GM23338 (cell line): Measurements from ENCODE around the gene VAPB. TPM values are rescaled to one million over a fixed set of nuclear protein-coding genes. Genes with fewer than 3 reads are reported as not detected.

Source experiments
- ATAC-seq: fragments of 200-7000 bp; cut with Tn5 transposase; 3 replicates; pipeline ENCODE4 v1.9.1; 2020
- DNase-seq: peaks from one replicate; pipeline ENCODE4 v3.0.0-alpha.2; 2015; ENCODE audit warnings: low spot score
- H2AFZ ChIP-seq: fragments of 200-600 bp; sonication (generic); 2 replicates; pipeline ENCODE4 v1.8.0; 2016; ENCODE audit warnings: antibody characterized with exemption, mild to moderate bottlenecking, moderate library complexity
- H3F3A ChIP-seq: fragments of 200-600 bp; sonication (generic); replicated peaks from 2 replicates; pipeline ENCODE4 v1.8.0; 2017; ENCODE audit warnings: antibody characterized with exemption, mixed run types, low read depth
- H3K27ac ChIP-seq: fragments of 200-600 bp; sonication (generic); 2 replicates; pipeline ENCODE4 v1.6.1; 2016; ENCODE audit warnings: low read depth
- H3K27me3 ChIP-seq: fragments of 200-600 bp; sonication (generic); 2 replicates; pipeline ENCODE4 v1.8.0; 2016; ENCODE audit warnings: mild to moderate bottlenecking, mixed run types, moderate library complexity; ENCODE audit not compliant: insufficient read depth
- H3K36me3 ChIP-seq: fragments of 200-600 bp; sonication (generic); 2 replicates; pipeline ENCODE4 v1.8.0; 2016; ENCODE audit warnings: mild to moderate bottlenecking; ENCODE audit not compliant: insufficient read depth
- H3K4me1 ChIP-seq: fragments of 200-600 bp; sonication (generic); 2 replicates; pipeline ENCODE4 v1.8.0; 2016; ENCODE audit warnings: mild to moderate bottlenecking, moderate library complexity; ENCODE audit not compliant: insufficient read depth
- H3K4me2 ChIP-seq: fragments of 200-600 bp; sonication (generic); 2 replicates; pipeline ENCODE4 v1.7.1; 2017; ENCODE audit warnings: mixed run types
- H3K4me3 ChIP-seq: fragments of 200-600 bp; sonication (generic); 2 replicates; pipeline ENCODE4 v1.6.1; 2016; ENCODE audit warnings: mixed run types
- H3K79me2 ChIP-seq: fragments of 200-600 bp; sonication (generic); replicated peaks from 2 replicates; pipeline ENCODE4 v1.8.0; 2017; ENCODE audit warnings: mild to moderate bottlenecking; ENCODE audit not compliant: insufficient read depth
- H3K9me2 ChIP-seq: fragments of 200-600 bp; sonication (generic); 2 replicates; pipeline ENCODE4 v1.8.0; 2017; ENCODE audit not compliant: insufficient read depth
- H4K20me1 ChIP-seq: fragments of 200-600 bp; sonication (generic); replicated peaks from 2 replicates; pipeline ENCODE4 v1.8.0; 2017; ENCODE audit warnings: mild to moderate bottlenecking; ENCODE audit not compliant: insufficient read depth
- H3K27ac Mint-ChIP-seq: 2 replicates; pipeline ENCODE4 v1.8.0; 2020; ENCODE audit warnings: inconsistent platforms, mild to moderate bottlenecking, moderate library complexity, mixed read lengths
- H3K27me3 Mint-ChIP-seq: 3 replicates; pipeline ENCODE4 v1.8.0; 2022; ENCODE audit warnings: low read depth, mild to moderate bottlenecking, moderate library complexity, mixed read lengths, inconsistent platforms; ENCODE audit not compliant: insufficient read depth, poor library complexity
- H3K36me3 Mint-ChIP-seq: 3 replicates; pipeline ENCODE4 v1.8.0; 2021; ENCODE audit warnings: low read depth, mild to moderate bottlenecking, inconsistent platforms, moderate library complexity, mixed read lengths
- H3K4me1 Mint-ChIP-seq: 3 replicates; pipeline ENCODE4 v1.8.0; 2020; ENCODE audit warnings: mild to moderate bottlenecking, inconsistent platforms, mixed read lengths
- H3K4me3 Mint-ChIP-seq: 3 replicates; pipeline ENCODE4 v1.8.0; 2021; ENCODE audit warnings: moderate library complexity, mild to moderate bottlenecking, inconsistent platforms, mixed read lengths
- H3K9me3 Mint-ChIP-seq: 3 replicates; pipeline ENCODE4 v1.8.0; 2020; ENCODE audit warnings: moderate library complexity, mild to moderate bottlenecking, inconsistent platforms, mixed read lengths
- CREB1 ChIP-seq: fragments of 250-450 bp; sonication (Bioruptor Pico); IDR thresholded peaks from 2 replicates; pipeline ENCODE4 v1.5.0; 2020; ENCODE audit warnings: low read depth, mild to moderate bottlenecking, moderate library complexity
- EZH2 ChIP-seq: fragments of 200-600 bp; sonication (generic); IDR thresholded peaks from one replicate; pipeline ENCODE4 v1.8.0; 2017; ENCODE audit warnings: antibody characterized with exemption, mild to moderate bottlenecking, low read depth; ENCODE audit not compliant: unreplicated experiment
- EZH2phosphoT487 ChIP-seq: fragments of 200-600 bp; sonication (generic); IDR thresholded peaks from one replicate; pipeline ENCODE4 v1.8.1; 2018; ENCODE audit warnings: antibody characterized with exemption; ENCODE audit not compliant: unreplicated experiment
- STAT1 ChIP-seq: IDR thresholded peaks from one replicate; pipeline ENCODE4 v1.6.1; 2016; ENCODE audit warnings: antibody characterized with exemption; ENCODE audit not compliant: unreplicated experiment
- ZNF114 ChIP-seq: fragments of 250-450 bp; sonication (Bioruptor Pico); IDR thresholded peaks from 2 replicates; pipeline ENCODE4 v1.5.0; 2020; ENCODE audit warnings: mild to moderate bottlenecking, moderate library complexity
- ZNF331 ChIP-seq: fragments of 250-450 bp; sonication (Bioruptor Pico); IDR thresholded peaks from 2 replicates; pipeline ENCODE4 v1.5.0; 2020; ENCODE audit warnings: low read depth, mild to moderate bottlenecking, moderate library complexity
- polyA plus RNA-seq: library from polyadenylated mRNA; unstranded; fragments of >200 nt; fragmentation: Nextera tagmentation; extraction: Ambion mirVana; gene quantifications from 2 replicates; pipeline ENCODE4 v1.2.1, GENCODE V29; 2016
- total RNA-seq: library from RNA; depleted of rRNA; stranded (reverse); fragments of >200 nt; shearing (Covaris generic); gene quantifications from 2 replicates; pipeline ENCODE4 v1.2.3, GENCODE V29; 2014
- TF ChIP-seq, protein P1 (sequence below): IDR thresholded peaks from one replicate; pipeline ENCODE4 v1.6.1; 2018; ENCODE audit warnings: antibody characterized with exemption; ENCODE audit not compliant: unreplicated experiment

Gene VAPB
- total and polyA plus RNA-seq, 2 experiments from 2014 or later = 18.8 to 22.9 TPM

DNA sequence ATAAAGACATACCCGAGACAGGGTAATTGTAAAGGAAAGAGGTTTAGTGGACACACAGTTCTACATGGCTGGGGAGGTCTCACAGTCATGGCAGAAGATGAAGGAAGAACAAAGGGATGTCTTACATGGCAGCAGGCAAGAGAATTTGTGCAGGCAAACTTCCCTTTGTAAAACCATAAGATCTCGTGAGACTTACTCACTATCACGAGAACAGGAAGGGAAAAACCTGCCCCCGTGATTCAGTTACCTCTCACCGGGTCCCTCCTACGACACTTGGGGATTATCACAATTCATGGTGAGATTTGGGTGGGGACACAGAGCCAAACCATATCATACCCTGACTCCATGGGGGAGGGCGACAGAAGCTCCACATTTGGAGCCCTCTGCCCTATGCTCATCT lies 7.4 kb upstream of the VAPB start (continued):
- TF ChIP-seq ZNF114 (CRISPR knock-in tag) (no peak), STAT1 (no peak), EZH2phosphoT487 (no peak), EZH2 (no peak), CREB1 (CRISPR knock-in tag) (no peak)
- TF ChIP-seq, protein P1, sequence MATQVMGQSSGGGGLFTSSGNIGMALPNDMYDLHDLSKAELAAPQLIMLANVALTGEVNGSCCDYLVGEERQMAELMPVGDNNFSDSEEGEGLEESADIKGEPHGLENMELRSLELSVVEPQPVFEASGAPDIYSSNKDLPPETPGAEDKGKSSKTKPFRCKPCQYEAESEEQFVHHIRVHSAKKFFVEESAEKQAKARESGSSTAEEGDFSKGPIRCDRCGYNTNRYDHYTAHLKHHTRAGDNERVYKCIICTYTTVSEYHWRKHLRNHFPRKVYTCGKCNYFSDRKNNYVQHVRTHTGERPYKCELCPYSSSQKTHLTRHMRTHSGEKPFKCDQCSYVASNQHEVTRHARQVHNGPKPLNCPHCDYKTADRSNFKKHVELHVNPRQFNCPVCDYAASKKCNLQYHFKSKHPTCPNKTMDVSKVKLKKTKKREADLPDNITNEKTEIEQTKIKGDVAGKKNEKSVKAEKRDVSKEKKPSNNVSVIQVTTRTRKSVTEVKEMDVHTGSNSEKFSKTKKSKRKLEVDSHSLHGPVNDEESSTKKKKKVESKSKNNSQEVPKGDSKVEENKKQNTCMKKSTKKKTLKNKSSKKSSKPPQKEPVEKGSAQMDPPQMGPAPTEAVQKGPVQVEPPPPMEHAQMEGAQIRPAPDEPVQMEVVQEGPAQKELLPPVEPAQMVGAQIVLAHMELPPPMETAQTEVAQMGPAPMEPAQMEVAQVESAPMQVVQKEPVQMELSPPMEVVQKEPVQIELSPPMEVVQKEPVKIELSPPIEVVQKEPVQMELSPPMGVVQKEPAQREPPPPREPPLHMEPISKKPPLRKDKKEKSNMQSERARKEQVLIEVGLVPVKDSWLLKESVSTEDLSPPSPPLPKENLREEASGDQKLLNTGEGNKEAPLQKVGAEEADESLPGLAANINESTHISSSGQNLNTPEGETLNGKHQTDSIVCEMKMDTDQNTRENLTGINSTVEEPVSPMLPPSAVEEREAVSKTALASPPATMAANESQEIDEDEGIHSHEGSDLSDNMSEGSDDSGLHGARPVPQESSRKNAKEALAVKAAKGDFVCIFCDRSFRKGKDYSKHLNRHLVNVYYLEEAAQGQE = no peak

DNA sequence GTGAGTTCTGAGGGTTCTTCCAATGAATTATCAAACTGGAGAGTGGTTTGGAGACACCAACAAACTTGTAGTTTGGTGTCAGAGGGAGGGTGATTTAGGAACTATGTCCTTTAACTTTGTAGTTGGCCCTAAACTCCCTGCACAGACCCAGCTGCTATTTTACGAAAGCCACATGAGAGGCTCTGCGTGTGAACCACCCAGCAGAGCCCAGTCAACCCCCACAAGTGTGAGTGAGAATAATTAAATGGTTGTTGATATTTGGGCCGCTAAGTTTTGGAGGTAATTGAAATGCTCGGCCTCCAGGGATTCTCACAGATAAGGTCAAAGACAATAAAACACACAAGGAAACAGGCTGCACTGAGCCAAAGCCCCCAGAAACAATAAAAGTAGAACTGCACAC lies 6.9 kb upstream of the VAPB start:
- no peaks in the 10 kb centered on the region for H3K79me2 ChIP-seq
- no peak overlapping the region for H3K27ac ChIP-seq
- Mint-ChIP-seq H3K27me3 (peaks cover 4% of the 10 kb centered on the region), H3K4me3 (no peak overlapping the region), H3K4me1 (peaks cover 12% of the 10 kb centered on the region; the same call in 2 of the 3 replicates), H3K36me3 (peaks cover 15% of the 10 kb centered on the region), H3K9me3 (peaks cover 27% of the 10 kb centered on the region), H3K27ac (no peak overlapping the region)
- no peaks in the 10 kb centered on the region for H4K20me1 ChIP-seq
- no peak overlapping the region for H3K4me2 ChIP-seq
- DNase-seq (no peak), ATAC-seq (no peak)
- no peak overlapping the region for H3K4me3 ChIP-seq
- H3K9me2 ChIP-seq = 0 out of 2 replicates have a peak, but pooled peaks cover 2% of the 10 kb centered on the region
- H3K27me3 ChIP-seq = no peaks in the 10 kb centered on the region
- 0 out of 2 replicates have a peak, but pooled peaks cover 2% of the 10 kb centered on the region for H3F3A ChIP-seq
- H3K36me3 ChIP-seq = no peaks in the 10 kb centered on the region
- TF ChIP-seq, protein P1 = no peak
- peak; percentile 82 for TF ChIP-seq ZNF331 (CRISPR knock-in tag)
- H3K4me1 ChIP-seq = peaks cover 4% of the 10 kb centered on the region; the same call in 1 of the 2 replicates
- no peak overlapping the region for H2AFZ ChIP-seq
